ES-I3 (cell line): ENCODE results near the gene PWWP2A.
"Not testable (repeated sequence)": the region's sequence is repeated elsewhere in the genome, so short reads cannot be mapped to it uniquely, and the experiment has no call there.

ENCODE experiments used
- H3K36me3 ChIP-seq: 2 replicates; pipeline ENCODE4 v1.6.1; 2013; ENCODE audit warnings: mild to moderate bottlenecking, low read length, control low read depth, moderate library complexity; ENCODE audit not compliant: insufficient read depth
- H3K4me1 ChIP-seq: 2 replicates; pipeline ENCODE4 v1.6.1; 2013; ENCODE audit warnings: mild to moderate bottlenecking, control low read depth, low read length; ENCODE audit not compliant: insufficient read depth
- H3K9ac ChIP-seq: 2 replicates; pipeline ENCODE4 v1.6.1; 2013; ENCODE audit warnings: low read depth, mild to moderate bottlenecking, low read length, moderate library complexity
- H3K9me3 ChIP-seq: 2 replicates; pipeline ENCODE4 v1.6.1; 2013; ENCODE audit warnings: mild to moderate bottlenecking, low read length, moderate library complexity; ENCODE audit not compliant: control insufficient read depth, insufficient read depth

PWWP2A gene, protein sequence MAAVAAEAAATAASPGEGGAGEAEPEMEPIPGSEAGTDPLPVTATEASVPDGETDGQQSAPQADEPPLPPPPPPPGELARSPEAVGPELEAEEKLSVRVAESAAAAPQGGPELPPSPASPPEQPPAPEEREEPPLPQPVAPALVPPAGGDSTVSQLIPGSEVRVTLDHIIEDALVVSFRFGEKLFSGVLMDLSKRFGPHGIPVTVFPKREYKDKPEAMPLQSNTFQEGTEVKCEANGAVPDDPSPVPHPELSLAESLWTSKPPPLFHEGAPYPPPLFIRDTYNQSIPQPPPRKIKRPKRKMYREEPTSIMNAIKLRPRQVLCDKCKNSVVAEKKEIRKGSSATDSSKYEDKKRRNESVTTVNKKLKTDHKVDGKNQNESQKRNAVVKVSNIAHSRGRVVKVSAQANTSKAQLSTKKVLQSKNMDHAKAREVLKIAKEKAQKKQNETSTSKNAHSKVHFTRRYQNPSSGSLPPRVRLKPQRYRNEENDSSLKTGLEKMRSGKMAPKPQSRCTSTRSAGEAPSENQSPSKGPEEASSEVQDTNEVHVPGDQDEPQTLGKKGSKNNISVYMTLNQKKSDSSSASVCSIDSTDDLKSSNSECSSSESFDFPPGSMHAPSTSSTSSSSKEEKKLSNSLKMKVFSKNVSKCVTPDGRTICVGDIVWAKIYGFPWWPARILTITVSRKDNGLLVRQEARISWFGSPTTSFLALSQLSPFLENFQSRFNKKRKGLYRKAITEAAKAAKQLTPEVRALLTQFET

DNA sequence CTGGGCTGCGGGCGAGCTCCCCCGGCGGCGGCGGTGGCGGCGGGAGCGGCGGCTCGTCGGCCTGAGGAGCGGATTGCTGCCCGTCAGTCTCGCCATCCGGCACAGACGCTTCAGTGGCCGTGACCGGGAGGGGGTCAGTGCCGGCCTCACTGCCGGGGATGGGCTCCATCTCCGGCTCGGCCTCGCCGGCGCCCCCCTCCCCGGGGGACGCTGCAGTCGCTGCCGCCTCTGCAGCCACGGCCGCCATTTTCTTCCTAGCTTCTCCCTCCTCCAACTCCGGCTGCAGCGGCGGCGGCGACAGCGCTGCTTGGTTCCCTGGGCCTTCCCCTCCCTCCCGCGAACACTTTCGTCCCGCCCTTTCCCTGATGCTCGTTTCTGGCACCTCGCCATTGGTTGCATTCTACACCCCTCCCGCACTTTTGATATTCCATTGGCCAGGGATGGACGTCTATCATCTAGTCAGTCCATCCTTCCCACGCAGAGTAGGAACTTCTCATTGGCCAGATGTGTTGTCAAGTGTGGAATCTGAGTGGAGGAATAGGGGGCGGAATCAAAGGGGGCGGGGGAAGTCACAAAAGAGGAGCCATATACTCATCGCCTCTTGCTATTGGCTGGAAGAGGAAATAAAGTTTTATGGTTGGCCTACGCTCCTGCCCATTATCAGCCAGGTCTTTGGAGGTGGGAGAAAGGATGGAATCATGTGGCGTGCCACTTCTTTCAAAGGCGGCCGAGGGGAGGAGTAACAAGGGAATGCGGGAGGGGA, at the start of gene PWWP2A:
Gene PWWP2A, minus strand, starts transcription at position 309 of the 763 bp plus-strand sequence. Its CDS starts 62 bp downstream, at position 247.
- Histone ChIP-seq H3K36me3 (peaks cover 14% of the 10 kb centered on the region), H3K9me3 (no peaks in the 10 kb centered on the region), H3K4me1 (peaks cover 6% of the 10 kb centered on the region; the same call in 1 of the 2 replicates), H3K9ac (peak within 1 kb of the TSS; percentile 95)

DNA sequence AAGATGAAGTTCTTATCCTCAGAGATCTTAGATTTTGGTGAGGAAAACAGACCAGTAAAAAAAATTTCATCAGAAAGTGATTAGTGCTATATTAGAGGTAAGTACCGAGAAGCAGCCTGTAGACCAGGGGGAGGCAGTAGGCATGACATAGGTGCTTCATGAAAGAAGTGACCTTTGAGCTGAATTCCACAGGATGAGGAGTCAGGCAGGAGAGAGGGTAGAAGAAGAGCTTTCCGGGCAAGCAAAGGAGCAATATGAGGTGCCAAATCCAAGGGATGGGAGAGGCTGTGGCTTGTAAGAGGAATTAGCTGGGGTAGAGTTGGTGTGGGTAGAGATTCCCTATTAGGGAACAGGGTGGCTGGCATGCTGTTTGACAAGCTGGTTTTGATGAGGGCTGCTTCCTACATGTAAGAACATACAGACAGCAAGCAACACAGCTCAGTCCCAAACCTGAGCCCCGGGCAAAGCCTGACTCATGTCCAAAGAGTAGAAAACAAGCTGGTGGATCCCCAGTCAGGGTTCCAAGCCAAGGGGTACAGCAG, 48.4 kb upstream of the PWWP2A start:
- Histone ChIP-seq H3K9ac (no peak overlapping the region), H3K9me3 (no peaks in the 10 kb centered on the region), H3K36me3 (no peaks in the 10 kb centered on the region), H3K4me1 (peaks cover 40% of the 10 kb centered on the region)

DNA sequence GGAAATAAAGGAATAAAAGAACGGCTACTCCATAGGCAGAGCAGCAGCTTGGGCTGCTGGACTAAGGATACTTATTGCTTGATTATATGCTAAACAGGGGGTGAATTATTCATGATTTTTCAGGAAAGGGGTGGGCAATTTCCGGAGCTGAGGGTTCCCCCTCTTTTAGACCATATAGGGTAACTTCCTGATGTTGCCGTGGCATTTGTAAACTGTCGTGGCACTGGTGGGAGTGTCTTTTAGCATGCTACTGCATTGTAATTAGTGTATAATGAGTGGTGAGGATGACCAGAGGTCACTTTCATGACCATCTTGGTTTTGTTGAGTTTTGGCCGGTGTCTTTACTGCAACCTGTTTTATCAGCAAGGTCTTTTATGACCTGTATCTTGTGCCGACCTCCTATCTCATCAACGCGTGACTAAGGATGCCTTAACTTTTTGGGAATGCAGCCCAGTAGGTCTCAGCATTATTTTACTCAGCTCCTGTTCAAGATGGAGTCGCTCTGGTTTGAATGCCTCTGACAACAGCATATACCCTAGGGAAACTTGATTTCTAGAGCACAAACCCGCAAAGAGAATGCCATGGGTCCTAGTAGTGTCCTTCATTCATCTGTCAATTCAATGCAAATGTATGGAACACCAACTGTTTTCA, 47.8 kb upstream of the PWWP2A start:
- Histone ChIP-seq H3K36me3 (no peaks in the 10 kb centered on the region), H3K9ac (peak overlapping the region; percentile 26), H3K9me3 (no peaks in the 10 kb centered on the region), H3K4me1 (peaks cover 43% of the 10 kb centered on the region)

DNA sequence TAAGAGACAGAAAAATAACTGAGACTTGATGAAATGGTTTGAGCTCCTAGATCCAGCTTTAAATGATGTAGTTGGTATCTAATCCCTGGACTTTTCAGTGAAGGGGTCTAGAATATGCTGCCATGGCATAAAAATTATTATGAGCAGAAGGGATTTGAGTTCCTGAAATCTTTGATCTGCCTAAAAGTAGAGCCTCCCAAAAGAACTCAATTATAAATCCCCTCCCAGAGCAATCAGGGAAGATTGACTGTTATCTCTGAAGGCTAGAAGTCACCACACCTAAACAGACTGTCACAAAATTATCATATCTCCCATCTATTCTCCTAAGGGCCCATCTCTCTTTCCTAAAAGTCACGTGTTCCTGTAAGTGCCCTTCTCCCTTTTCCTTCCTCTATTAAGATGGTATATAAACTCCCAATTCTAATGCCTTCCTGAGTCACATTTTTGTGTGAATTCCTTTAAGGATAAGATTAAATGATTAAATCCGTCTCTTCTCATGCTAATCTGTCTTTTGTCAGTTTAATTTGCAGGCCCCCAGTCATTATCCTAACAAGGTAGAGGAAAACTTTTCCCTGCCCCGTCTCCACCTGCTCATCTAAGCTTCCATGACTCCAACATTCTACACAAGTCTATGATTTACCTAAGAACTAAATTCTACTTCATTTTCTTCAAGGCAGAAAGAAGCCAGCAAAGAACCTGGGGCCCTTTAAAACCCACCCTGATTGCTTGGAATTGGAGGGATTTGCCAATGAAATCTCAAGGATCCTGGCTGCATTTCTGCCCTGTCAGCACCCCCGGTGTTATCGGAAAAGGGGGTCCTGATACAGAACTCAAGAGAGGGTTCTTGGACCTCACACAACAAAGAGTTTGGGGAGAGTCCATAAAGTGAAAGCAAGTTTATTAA, 47.1 kb upstream of the PWWP2A start:
- peak overlapping the region; percentile 26 for H3K9ac ChIP-seq
- peaks cover 46% of the 10 kb centered on the region for H3K4me1 ChIP-seq
- H3K36me3 ChIP-seq, result no peaks in the 10 kb centered on the region
- H3K9me3 ChIP-seq, result no peaks in the 10 kb centered on the region

DNA sequence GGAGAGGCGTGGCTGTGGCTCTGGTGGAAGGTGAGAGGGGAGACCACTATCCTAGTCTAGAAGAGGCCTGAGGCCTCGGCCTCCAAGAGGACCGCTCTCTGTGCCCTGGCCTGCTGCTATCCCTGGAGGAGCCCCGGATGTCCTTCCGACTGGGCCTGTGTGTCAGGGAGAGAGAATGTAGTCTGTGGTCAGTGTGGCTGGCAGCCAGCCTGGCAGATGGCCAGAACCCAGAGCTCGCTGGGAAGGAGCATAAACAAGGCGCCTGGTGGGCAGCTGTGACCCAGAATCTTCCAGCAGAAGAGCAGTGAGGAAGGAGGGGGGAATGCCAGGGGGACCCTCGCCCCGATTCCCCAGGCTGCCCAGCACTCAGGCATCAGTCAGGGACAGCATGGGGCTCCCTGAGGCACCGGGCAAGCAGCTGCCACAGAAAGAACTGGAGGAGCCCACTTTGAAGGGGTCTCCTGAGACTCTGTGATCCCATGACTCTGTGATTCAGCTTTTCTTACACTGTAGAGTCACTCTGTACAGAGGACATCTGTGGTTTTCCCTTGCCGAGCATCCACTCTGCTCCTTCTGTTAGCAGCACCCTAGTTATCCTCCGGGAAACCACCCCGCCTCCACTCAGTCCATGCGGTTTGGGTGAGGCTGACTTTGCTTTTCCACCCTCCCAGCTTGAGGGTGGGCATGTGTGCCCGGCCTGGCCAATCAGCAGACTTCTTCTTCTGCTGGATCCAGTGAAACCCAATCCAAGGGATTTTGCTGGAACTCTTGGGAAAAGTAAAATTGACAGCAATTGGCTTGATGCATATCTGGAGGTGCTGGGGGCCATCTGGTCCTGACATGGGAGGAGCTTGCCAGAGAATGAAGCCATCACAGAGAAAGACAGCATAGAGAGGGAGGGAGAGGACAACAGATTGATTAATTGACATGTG, 46.2 kb upstream of the PWWP2A start:
- peaks cover 51% of the 10 kb centered on the region for H3K4me1 ChIP-seq
- H3K9ac ChIP-seq, result peak overlapping the region; percentile 17; the same call in 1 of the 2 replicates
- H3K9me3 ChIP-seq, result no peaks in the 10 kb centered on the region
- H3K36me3 ChIP-seq, result no peaks in the 10 kb centered on the region

DNA sequence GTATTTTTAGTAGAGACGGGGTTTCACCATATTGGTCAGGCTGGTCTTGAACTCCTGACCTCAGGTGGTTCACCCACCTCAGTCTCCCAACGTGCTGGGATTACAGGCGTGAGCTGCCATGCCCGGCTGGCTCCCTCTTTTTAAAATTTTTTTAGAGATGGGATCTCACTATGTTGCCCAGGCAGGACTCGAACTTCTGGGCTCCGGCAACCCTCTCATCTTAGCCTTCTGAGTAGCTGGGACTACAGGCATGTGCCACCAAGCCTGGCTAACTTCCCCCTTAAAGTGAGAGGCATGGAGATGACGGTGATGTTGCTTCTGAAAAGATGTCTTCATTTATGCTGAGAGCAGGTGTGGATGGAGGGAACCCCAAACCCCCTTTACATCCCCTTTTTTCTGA, 43.7 kb upstream of the PWWP2A start:
- H3K9ac ChIP-seq, result no peak overlapping the region
- peaks cover 42% of the 10 kb centered on the region for H3K4me1 ChIP-seq
- H3K36me3 ChIP-seq, result no peaks in the 10 kb centered on the region
- no peaks in the 10 kb centered on the region for H3K9me3 ChIP-seq

DNA sequence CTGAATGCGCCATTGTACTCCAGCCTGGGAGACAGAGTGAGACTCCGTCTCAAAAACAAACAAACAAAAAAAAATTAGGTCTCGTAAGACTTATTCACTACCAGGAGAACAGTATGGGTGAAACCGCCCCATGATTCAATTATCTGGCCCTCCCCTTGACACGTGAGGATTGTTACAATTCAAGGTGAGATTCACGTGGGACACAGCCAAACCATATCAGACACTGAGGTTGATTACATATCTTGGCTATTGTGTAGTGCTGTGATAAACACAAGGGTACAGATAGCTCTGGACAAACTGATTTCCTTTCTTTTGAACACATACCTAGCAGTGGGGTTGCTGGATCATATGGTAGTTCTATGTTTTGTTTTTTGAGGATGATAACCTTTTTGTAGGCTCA, 42.4 kb upstream of the PWWP2A start:
- H3K9me3 ChIP-seq, result no peaks in the 10 kb centered on the region
- H3K9ac ChIP-seq, result no peak overlapping the region
- H3K4me1 ChIP-seq, result peaks cover 32% of the 10 kb centered on the region
- no peaks in the 10 kb centered on the region for H3K36me3 ChIP-seq

DNA sequence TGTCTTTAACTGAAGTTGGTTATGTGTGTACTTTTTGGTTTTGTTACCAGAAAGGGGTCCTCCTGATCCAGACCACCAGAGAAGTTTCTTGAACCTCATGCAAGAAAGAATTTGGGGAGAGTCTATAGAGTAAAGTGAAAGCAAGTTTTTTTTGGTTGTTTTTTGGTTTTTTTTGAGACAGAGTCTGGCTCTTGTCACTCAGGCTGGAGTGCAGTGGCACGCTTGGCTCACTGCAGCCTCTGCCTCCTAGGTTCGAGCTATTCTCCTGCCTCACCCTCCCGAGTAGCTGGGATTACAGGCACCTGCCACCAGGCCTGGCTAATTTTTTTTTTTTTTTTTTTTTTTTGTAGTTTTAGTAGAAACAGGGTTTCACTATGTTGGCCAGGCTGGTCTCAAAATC, 41.6 kb upstream of the PWWP2A start:
- not testable (repeated sequence) for H3K36me3 ChIP-seq, H3K9me3 ChIP-seq
- Histone ChIP-seq H3K9ac (peak overlapping the region; percentile 13), H3K4me1 (peaks cover 29% of the 10 kb centered on the region)

DNA sequence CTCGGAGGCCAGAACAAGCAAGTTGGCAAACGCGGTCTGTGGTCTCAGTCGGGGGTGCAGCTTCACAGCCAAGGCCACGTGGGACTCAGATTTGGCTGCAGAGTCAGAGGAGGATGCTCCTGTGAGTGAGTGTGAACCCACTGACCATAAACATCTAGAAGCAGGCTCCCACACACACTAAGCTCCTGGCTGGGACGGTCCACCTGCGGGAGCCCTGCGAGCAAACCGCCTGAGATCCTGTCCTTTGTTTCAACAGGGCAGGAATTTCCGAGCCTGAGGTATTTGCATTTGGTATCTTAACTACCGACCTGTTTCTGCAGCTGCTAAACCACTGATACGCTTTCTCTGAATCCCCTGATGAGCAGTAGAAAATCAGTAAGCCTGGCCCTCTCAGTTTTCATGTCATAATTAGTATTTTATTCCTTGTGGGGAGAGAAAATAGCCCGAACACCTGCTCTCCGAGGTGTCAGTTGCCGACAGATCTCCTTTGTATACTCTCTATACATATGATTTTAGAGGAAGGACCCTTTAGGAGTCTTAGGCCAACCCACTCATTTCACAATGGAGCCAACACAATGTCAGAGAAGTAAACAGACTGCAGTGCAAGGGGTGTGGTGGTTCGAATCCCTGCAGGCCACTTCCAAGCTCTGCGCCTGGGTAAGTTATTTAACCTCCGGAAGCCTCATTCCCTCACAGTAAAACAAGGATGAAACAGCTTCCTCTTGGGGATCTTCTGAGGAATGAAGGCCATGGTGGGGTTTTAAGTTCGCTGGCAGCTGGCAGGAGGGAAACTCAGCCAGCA, 40.9 kb upstream of the PWWP2A start:
- H3K9ac ChIP-seq, result peak overlapping the region; percentile 13
- no peaks in the 10 kb centered on the region for H3K9me3 ChIP-seq
- peaks cover 24% of the 10 kb centered on the region for H3K4me1 ChIP-seq
- H3K36me3 ChIP-seq, result no peaks in the 10 kb centered on the region

DNA sequence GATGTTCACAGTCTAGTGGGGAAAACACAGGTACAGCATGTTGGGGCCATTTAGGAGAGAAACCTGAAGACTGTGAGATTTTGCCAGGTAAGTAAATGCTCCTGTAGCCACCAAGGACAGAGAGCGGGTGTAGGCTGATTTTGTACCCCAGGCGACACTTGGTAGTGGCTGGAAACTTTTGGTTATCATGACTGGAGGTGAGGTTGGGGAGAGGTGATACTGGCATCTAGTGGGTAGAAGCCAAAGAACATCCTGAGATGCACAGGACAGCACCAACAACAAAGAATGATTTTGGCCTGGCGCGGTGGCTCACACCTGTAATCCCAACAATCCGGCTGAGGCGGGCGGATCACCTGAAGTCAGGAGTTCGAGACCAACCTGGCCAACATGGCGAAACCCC, 38.8 kb upstream of the PWWP2A start:
- H3K9ac ChIP-seq, result no peak overlapping the region
- peaks cover 18% of the 10 kb centered on the region for H3K4me1 ChIP-seq
- H3K36me3 ChIP-seq, result no peaks in the 10 kb centered on the region
- H3K9me3 ChIP-seq, result no peaks in the 10 kb centered on the region

DNA sequence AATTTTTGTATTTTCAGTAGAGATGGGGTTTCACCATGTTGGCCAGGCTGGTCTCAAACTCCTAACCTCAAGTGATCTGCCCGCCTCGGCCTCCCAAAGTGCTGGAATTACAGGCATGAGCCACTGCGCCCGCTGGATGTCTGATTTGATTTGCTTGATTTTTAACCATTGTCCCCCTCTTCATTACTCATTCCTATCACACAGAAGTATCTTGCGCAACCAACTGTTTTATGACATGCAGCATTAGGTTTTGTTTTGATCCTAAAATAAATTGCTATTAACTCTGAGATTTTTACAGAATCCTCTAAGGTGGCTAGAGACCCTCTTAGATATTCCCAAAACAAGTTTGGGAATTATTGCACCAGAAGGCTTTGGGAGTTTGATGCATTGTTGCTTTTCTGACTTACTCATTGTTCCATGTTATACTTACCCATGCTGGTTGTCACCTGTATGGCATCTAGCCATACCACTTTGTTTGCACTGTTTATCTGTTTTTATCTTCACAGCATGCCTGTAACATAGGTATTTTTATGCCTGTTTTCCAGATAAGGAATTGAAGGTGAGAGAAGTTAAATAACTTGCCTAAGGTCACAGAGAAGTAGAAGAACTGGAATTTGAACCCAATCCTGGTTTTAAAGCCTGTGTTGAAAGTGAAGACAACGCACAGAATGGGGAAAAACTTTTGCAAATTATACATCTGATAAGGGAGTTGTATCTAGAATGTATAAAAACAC, 35.9 kb upstream of the PWWP2A start:
- H3K36me3 ChIP-seq, result no peaks in the 10 kb centered on the region
- no peak overlapping the region for H3K9ac ChIP-seq
- H3K9me3 ChIP-seq, result no peaks in the 10 kb centered on the region
- 0 out of 2 replicates have a peak, but pooled peaks cover 3% of the 10 kb centered on the region for H3K4me1 ChIP-seq
